ENCODE measurements around the gene FBXO22. TPM values are rescaled to one million over a fixed set of nuclear protein-coding genes. Genes with fewer than 3 reads are reported as not detected.
A peak's percentile ranks its signal among the peaks of the same experiment; 100 is the strongest.

The FBXO22 gene
- total and polyA plus RNA-seq, 2 experiments from 2014 or later, result 40.3 to 49.3 TPM

GRCh38 chr15:75891895-75892294 is 11.8 kb upstream of the FBXO22 start:
- Histone ChIP-seq H3K79me2 (no peaks in the 10 kb centered on the region), H3K27ac (peak overlapping the region; percentile 77), H3K9me3 (ENCODE audit: low read depth) (no peaks in the 10 kb centered on the region), H2AFZ (no peak overlapping the region), H3K9me2 (replicated peaks; ENCODE audit: insufficient read depth) (no peaks in the 10 kb centered on the region), H3K36me3 (replicated peaks; ENCODE audit: insufficient read depth, low read depth) (no peaks in the 10 kb centered on the region), H3K4me1 (ENCODE audit: insufficient read depth) (no peaks in the 10 kb centered on the region), H4K20me1 (ENCODE audit: insufficient read depth, poor library complexity, severe bottlenecking) (no peaks in the 10 kb centered on the region), H3K27me3 (no peaks in the 10 kb centered on the region), H3K4me2 (no peak overlapping the region), H3K4me3 (no peak overlapping the region)
- no peak for TF ChIP-seq EZH2phosphoT487 (IDR thresholded peaks at IDR 0.05; ENCODE audit: low read depth, severe bottlenecking, unreplicated experiment)
- DNase-seq (ENCODE audit: low spot score), result peak; percentile 45

- no peaks in the 10 kb centered on the region for H3K9me2 ChIP-seq (replicated peaks; ENCODE audit: insufficient read depth)
- no peaks in the 10 kb centered on the region for H3K27me3 ChIP-seq
- no peaks in the 10 kb centered on the region for H3K4me1 ChIP-seq (ENCODE audit: insufficient read depth)
- H3K9me3 ChIP-seq (ENCODE audit: low read depth), result no peaks in the 10 kb centered on the region
- TF ChIP-seq CTCF (IDR thresholded peaks at IDR 0.05; ENCODE audit: poor library complexity), result no peak
- no peak for TF ChIP-seq EZH2phosphoT487 (IDR thresholded peaks at IDR 0.05; ENCODE audit: low read depth, severe bottlenecking, unreplicated experiment)
- no peak for TF ChIP-seq EZH2 (IDR thresholded peaks at IDR 0.05; ENCODE audit: borderline replicate concordance)
- no peak overlapping the region for H2AFZ ChIP-seq
- H3K79me2 ChIP-seq, result no peaks in the 10 kb centered on the region
- H3K4me3 ChIP-seq, result no peak overlapping the region
- no peak overlapping the region for H3K27ac ChIP-seq
- no peaks in the 10 kb centered on the region for H4K20me1 ChIP-seq (ENCODE audit: insufficient read depth, poor library complexity, severe bottlenecking)
- DNase-seq (ENCODE audit: low spot score), result no peak
- no peaks in the 10 kb centered on the region for H3K36me3 ChIP-seq (replicated peaks; ENCODE audit: insufficient read depth, low read depth)
- WGBS (ENCODE audit: low lambda C conversion rate, missing lambda C conversion rate), result 90% methylated on average over 2 of the region's 2 CpGs
- no peak overlapping the region for H3K4me2 ChIP-seq
Observed at GRCh38 chr15:75895731-75896130, 7.9 kb upstream of the FBXO22 start.

GRCh38 chr15:75900577-75900976 is 3.1 kb upstream of the FBXO22 start:
- H3K27ac ChIP-seq, result no peak overlapping the region
- no peak for DNase-seq (ENCODE audit: low spot score)
- no peak overlapping the region for H2AFZ ChIP-seq
- no peaks in the 10 kb centered on the region for H3K9me2 ChIP-seq (replicated peaks; ENCODE audit: insufficient read depth)
- no peaks in the 10 kb centered on the region for H3K36me3 ChIP-seq (replicated peaks; ENCODE audit: insufficient read depth, low read depth)
- H3K27me3 ChIP-seq, result no peaks in the 10 kb centered on the region
- peaks cover 10% of the 10 kb centered on the region for H3K4me1 ChIP-seq (ENCODE audit: insufficient read depth)
- no peaks in the 10 kb centered on the region for H3K9me3 ChIP-seq (ENCODE audit: low read depth)
- no peaks in the 10 kb centered on the region for H4K20me1 ChIP-seq (ENCODE audit: insufficient read depth, poor library complexity, severe bottlenecking)
- TF ChIP-seq EZH2phosphoT487 (IDR thresholded peaks at IDR 0.05; ENCODE audit: low read depth, severe bottlenecking, unreplicated experiment) (no peak), EZH2 (IDR thresholded peaks at IDR 0.05; ENCODE audit: borderline replicate concordance) (no peak), CTCF (IDR thresholded peaks at IDR 0.05; ENCODE audit: poor library complexity) (no peak)
- H3K4me3 ChIP-seq, result no peak overlapping the region
- H3K79me2 ChIP-seq, result peaks cover 7% of the 10 kb centered on the region
- H3K4me2 ChIP-seq, result no peak overlapping the region

GRCh38 chr15:75902129-75902557 is 1.5 kb upstream of the FBXO22 start:
- peak overlapping the region; percentile 94 for H3K27ac ChIP-seq

More at GRCh38 chr15:75902129-75902557, 1.5 kb upstream of the FBXO22 start:
- Histone ChIP-seq H3K4me2 (no peak overlapping the region), H2AFZ (no peak overlapping the region), H3K9me2 (replicated peaks; ENCODE audit: insufficient read depth) (no peaks in the 10 kb centered on the region), H3K4me3 (no peak overlapping the region), H3K9me3 (ENCODE audit: low read depth) (no peaks in the 10 kb centered on the region), H4K20me1 (ENCODE audit: insufficient read depth, poor library complexity, severe bottlenecking) (no peaks in the 10 kb centered on the region), H3K79me2 (peaks cover 23% of the 10 kb centered on the region), H3K4me1 (ENCODE audit: insufficient read depth) (peaks cover 15% of the 10 kb centered on the region), H3K27me3 (no peaks in the 10 kb centered on the region), H3K36me3 (replicated peaks; ENCODE audit: insufficient read depth, low read depth) (no peaks in the 10 kb centered on the region)
- no peak for TF ChIP-seq CTCF (IDR thresholded peaks at IDR 0.05; ENCODE audit: poor library complexity)
- TF ChIP-seq EZH2 (IDR thresholded peaks at IDR 0.05; ENCODE audit: borderline replicate concordance), result no peak
- no peak for TF ChIP-seq EZH2phosphoT487 (IDR thresholded peaks at IDR 0.05; ENCODE audit: low read depth, severe bottlenecking, unreplicated experiment)
- 55% methylated on average over 8 of the region's 8 CpGs for WGBS (ENCODE audit: low lambda C conversion rate, missing lambda C conversion rate)
- DNase-seq (ENCODE audit: low spot score), result peak; percentile 48

Measured in hepatocyte (in vitro differentiated cells).